Germinal center (tissue), 1 donor: Measurements from ENCODE around the gene PARD6B.

Source experiments
- DNase-seq: peaks from one replicate; pipeline ENCODE4 v3.0.0; 2012; ENCODE audit warnings: mixed read lengths, low spot score

Gene PARD6B

DNA sequence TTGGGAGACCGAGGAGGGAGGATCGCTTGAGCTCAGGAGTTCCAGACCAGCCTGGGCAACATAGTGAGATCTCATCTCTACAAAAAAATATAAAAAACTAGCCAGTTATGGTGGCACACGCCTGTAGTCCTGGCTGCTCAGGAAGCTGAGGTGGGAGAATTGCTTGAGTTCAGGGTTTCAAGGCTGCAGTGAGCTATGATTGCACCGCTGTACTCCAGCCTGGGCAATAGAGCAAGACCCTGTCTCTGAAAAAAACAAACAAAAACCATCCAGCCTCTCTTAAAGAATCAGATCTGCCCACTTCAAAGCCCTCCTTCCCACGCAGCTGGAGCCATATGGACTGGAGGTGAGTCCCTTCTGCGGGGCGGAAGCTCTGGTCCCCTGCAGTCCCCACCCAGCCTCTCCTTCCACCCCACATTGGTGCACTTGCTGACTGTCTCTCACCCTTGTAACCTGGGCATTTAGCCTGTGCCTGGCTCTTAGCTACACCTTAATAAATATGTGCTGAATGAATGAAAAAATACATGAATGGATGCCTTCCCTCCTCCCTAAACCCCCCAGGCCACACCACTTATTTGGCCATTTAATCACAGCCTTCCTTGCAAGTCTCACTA lies 7.2 kb upstream of the PARD6B start:
- DNase-seq = no peak

DNA sequence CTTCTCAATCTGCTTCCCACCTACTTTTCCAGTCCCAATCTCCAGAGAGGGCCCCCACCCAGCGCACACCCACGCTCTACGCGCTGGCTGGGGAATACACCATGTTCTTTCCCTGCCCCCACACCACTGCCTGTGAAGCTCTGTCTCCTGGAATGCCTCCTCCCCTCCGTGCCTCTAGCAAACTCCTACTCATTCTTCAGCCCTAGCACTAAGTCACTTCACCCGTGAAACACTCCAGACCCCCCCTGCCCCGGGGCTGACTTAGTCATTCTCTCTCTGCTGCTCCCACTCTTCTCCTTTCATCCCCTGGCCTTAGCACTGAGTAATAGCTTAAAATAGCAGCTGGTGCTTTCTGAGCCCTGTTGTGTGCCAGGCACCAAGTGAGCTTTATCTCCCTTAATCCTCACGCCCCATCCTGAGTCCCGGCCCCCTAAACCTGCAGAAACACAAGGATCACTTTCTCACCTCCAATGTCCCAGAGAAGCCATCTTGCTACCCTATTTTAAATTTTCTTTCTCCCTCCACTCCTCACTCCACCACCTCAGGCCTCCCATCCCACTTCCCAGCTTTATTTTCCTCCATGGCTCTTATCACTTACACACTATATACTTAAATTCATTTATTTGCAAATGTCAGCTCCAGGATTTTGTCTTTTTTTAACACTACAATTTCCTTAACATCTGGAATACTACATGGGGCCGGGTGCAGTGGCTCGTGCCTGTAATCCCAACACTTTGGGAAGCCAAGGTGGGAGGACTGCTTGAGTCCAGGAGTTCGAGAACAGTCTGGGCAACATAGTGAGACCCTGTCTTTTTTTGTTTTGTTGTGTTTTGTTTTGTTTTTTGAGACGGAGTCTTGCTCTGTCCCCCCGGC lies 6.3 kb upstream of the PARD6B start:
- no peak for DNase-seq

DNA sequence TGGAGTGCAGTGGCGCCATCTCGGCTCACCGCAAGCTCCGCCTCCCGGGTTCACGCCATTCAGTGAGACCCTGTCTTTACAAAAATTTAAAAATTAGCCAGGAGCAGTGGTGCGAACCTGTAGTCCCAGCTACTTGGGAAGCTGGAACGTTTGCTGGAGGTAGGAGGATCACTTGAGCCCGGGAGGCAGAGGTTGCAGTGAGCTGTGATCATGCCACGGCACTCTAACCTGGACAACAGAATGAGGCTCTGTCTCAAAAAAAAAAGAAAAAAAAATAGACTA lies 5.7 kb upstream of the PARD6B start:
- DNase-seq = no peak

DNA sequence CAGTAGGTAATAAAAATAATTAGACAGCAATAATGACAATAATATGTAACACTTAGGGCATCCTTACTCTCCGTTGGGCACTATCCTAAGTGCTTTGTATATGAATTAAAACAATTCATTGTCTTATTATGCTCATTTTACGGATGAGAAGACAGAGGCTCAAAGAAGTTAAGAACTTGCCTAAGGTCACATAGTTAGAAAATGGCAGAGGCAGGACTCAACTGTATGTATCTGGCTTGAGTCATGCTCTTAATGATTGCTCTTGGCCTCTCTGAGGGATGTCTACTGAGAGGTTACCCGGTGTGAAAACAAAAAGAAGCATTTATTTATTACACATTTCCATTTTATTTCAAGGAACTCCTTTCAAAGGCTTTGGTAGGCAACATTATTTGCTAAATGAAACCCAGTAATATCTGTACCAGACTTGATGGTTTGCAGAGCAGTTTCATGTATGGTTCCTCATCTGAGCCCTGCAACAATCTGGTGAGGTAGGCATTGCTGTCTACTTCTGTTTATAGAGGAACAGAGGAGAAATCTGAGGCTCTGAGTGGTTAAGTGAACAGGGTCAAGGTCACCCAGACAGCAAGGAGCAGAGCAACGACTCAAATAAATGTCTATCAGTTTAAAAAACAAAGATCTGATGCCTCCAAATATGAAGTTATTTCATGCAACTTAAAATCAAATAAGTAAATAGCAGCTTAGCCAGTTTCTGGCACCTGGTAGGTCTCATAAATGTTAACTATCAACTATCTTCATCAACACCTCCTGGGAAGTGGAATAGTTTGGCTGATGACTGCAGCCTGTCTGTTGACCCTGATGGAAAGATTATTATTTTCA lies 4.2 kb upstream of the PARD6B start:
- DNase-seq = no peak

DNA sequence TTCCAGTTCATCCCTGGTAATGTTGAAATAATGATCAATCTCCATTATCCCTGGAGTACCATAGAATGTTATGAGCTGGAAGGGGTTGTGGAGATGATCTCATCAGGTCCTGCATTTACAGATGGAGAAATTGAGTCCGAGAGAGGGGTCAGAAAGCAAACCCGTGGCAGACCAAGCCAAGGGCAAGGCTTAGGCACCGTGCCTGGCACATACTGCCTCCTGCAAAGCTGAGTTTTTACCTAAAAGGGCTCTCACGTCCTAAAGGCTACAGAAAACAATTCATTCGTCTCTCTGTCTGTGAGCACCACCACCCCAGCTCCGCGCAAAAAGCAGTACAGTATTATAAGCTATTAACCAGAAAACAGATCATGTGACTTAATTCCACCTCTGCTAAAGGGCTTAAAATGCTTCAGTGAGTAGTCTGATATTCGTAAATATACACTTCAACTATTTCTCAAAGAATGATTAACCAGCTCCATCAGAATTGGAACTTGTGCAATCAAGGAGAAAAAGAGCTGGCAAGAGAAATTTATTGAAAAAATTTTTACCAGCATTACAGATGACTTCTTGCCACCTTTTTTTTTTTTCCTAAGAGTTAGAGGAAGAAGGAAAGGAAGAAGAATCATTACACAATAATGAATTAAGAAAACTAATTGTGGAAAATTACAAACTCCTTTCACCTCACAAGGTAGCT lies 3.4 kb upstream of the PARD6B start:
- DNase-seq = no peak

DNA sequence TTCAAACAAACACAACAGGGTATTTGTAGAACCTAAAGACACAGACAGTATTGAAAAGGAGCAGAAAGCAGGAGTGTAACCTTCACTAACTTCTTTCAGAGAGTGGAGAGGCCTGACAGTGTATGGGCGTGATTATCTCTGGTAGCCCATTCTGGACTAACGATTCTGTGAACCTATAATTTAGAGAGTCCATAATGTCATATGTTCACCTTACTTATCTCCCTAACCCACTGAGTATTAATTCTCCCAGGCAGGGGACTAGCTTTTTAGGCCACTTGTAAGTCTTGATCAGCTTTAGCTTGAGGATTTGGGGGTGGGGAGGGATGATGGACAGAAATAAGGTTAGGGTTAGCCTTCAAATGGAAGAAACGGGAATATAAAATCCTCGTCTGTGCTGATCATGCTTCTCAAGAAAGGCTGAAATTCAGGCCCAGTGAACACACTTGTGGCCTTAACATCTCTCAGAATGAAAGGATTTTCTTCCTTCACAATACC lies 2.8 kb upstream of the PARD6B start:
- no peak for DNase-seq

DNA sequence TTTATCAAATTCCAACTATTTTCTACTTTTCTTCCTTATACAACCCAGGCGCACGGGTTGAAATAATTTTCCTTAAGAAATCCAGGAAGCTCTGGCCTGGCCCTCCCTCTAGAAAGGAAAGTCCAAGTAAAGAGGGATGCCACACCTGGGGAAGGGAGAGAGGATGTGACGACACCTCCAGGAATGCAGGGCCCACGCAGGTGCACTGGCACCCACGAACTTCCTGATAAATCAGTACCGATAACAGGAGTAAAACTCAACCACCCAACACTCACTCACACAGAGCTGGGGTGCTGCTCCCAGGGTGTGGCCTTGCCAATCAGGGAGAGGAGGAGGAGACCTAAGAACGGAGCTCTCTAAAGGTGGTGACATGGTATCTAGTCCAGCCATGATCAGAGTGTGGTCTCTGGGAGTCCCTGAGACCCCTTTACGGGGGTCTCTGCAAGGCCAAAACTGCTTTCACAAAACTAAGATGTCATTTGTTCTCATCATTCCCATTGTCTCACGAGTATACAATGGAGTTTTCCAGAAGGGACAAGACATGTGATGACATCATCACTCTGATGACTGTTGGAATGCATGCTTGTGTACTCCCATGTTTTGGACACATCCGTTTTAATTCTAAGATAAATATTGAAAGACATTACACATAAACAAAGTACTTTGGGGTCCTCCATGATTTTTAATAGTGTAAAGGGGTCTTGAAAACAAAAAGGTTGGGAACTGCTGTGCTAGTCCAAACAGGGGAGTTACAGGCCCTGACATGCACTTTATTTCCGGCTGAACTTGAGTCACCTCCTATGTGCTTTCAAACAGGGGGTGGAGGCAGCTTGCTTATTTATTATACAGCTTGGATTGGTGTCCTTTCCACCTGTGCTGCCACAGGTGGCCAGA lies 2.2 kb upstream of the PARD6B start:
- no peak for DNase-seq

DNA sequence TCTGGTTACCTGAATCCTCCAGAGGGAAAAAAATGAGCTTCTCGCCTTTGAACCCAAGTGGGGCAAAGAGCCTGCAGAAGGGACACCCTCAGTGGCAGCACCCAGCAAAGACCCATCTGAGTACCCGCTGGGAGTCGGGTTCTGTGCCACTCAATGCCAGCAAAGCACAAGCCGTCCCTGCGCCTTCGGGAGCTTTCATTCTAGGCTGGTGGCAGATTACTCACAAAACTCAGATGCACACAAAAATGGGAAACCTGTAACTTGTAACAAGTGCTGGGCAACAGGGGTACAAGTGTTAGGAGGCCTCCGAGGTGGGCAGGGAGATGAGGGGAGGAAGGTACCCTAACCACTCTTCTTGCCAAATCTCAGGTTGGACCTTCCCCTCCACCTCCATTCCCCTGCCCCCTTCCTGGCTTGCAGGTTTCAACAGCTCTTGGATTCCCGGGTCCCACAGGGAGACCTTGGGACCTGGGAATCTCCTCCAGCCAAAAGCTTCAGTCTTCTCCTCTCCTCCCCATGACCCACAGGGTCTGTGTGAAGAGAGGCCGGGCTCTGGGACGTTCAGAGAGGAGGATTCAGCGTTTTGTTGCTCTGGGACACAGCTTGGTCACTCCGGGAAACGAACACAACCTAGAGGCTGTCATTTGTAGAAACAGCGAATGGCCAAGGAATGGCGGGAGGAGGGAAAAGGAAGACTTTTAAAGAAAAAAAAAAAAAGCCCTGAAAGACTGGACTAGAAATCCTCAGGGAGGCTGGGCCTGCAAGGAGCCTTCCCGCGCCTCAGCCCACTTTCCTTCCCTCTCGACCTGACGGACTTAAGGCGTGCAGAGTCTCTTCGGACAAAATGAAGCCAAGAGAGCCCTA lies 1.2 kb upstream of the PARD6B start:
- no peak for DNase-seq

DNA sequence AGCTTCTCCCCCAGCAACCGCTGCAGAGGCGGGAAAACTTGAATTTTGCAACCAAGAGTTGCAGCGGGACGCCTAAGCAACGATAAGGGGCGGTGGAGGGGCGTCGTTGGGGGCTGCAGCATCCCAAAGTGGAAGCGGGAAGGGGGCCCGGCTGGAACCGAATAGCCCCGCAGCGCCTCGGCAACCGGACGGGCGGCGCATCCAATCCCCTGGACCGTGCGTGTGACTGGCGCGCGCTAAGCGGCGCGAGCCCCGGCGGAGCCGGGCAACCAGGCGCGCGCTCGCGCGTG lies 670 bp upstream of the PARD6B start:
- no peak for DNase-seq

DNA sequence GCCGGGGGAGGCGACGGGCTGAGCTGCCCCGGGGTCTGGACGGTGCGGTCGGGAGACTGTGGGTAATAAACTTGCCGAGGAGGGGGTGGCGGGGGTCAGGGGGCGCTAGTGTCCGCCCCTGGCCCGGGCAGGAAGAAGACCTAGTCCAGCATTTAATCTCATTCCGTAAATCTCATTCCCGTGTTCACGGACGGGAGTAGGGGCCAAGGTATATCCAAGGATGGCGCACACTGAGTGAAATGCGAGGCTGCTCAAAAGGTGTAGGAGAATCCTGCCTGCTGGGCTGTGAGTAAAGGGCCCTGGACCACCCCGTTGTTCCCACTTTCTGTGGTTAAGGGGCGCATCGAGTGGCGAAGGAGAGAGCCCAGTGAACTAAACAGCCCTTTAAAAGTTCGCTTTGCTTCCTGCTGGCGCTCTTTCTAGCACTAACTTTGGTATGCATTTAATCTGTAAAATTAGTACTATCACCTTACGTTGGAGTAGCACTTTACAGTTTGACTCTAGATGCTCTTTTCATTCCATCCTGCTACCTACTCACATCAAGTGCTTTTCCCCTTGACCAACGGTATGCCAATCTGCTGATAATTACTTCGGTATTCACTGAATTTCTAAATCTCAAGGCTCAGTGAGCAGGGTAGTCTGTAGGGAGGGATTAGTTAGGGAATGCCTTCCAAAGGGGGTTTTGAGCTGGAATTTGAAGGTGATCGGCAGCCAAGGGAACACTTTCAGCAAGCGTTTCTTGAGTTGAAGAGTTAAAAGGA lies 730 bp downstream of the PARD6B start:
- no peak for DNase-seq

DNA sequence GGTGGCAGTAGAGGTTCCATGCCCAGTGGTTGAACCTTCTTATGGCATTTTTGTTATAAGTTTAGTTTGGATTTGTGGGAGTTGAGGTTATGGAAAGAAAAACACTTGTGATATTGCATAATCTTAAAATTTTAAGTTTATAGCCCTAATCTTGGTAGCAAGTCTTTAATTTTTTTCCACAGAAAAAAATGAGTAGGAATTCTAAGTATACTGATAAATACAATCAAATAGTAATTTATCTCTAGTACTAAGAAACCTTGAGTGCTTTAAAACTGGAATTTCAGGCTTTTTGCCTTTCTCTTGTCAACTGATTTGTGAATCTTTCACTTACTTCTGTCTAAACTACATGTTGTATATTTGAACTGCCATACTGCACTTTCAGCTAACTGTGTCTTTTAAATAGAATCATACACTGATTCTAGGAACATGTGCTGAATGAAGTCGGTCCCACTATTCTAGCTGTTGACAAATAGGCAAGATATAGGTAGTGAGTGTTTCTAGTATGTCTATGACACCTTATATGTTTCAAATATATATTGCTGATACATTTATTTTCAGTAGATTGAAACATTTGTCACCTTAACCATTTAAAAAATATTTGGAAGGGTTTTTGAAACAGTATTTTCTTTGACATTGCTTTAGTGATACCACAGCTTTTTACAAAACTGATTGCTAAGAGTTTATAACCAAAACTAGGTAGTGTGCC lies 2.4 kb downstream of the PARD6B start:
- no peak for DNase-seq

DNA sequence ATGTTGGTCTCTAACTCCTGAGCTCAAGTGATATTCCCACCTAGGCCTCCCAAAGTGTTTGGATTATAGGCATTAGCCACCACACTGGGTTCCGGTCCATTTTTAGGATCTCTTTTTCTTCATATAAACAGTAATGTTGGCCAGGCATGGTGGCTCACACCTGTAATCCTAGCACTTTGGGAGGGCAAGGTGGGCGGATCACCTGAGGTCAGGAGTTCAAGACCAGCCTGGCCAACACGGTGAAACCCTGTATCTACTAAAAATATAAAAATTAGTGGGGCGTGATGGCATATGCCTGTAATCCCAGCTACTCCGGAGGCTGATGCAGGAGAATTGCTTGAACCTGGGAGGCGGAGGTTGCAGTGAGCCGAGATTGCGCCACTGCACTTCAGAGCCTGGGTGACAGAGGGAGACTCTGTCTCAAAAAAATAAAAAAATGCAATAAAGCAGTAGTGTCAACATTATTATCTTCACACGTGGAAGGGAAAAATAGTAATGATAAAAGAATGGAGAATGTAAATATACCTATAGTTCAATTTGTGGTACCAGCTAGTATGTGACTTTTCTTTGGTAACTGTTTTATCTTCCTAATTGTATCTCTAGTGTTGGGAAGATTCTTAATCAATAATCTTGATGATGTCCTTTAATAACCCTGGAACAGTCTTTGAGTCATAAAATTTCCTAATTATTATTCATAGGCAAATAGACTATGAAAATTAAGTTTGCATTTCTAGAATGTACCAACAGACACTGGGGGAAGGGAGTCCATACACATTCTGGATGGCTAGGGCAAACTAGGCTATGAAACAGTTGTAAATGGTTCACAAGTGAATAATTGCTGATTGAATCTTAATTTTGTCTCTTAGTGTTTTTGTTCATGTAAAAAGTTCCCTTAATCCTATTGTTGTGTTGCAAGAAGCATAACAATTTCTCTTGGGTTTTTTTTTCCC lies 3.6 kb downstream of the PARD6B start:
- no peak for DNase-seq

DNA sequence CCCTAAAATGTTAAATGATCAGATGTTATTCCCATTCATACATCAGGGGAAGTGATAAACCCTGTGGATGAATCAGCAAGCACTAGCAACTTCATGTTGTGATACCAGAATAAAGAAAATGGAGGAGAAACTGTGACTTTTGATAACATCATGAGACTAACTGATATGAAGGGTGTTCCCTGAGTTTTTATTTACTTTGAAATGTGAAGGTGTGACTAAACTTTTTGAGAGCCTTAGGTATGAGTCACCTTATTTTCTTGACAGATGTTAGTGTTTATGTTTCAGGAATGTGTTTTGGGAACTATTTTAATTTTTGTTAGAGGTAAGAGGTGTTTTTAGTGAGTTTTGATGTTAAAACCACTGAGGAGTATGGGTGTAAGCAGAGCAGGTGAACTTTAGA lies 4.4 kb downstream of the PARD6B start:
- no peak for DNase-seq

DNA sequence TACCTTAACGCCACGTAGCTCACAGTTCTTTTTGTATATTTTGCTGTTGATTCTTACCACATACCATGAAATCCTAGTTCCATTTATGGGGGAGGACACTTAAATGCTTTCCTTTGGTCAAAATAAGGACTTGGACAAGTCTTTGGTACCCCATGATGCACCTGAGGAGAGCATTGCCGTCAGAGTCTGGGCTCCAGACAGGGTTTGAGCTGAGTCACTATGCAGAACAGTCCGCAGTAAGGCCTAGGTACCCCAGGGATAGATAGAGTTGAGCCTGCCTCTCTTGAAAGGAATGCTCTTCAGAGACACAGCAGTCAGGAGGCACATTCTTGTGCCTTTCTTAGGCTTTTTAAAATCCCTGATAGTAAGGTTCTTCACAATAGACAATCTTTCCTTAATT lies 6.0 kb downstream of the PARD6B start:
- no peak for DNase-seq

DNA sequence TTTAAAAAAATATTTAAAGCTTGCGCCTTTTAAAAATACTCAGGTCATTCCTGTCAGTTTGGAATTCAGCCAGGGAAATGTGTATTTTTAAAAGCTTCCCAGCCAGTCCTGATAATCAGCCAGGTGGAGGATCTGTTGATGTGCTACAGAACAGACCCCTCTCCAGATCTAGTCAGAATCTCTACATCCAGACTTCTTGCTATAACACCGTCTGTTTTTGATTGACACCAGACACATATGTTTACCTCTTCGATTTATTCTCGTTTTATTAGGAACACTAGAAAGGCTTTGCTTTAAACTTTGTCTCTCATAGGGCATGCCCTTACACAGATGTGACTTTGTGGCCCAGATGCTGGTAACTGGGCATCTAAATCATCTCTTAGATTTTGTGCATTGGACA lies 11.7 kb downstream of the PARD6B start:
- DNase-seq = no peak

DNA sequence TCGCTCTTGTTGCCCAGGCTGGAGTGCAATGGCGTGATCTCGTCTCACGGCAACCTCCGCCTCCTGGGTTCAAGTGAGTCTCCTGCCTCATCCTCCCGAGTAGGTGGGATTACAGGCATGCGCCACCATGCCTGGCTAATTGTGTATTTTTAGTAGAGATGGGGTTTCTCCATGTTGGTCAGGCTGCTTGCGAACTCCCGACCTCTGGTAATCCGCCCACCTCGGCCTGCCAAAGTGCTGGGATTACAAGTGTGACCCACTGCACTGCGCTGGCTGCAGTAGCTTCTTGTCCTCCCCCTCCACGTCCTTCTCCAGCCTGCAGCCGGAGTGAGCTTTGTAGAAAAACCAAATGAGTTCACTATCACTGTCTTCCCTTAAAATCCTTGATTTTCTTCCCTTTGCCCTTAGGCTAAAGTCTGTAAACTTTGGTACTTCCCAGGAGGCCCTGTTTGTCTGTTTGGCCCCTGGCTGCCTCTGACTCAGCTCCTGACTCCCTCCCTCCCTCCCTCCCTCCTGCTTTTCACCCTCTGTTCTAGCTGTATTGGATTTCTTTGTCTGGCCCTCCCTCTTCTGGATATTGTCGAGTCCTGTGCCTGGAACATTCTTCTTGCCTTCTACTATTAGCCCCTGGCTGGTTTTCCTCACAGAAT lies 12.9 kb downstream of the PARD6B start:
- DNase-seq = no peak

DNA sequence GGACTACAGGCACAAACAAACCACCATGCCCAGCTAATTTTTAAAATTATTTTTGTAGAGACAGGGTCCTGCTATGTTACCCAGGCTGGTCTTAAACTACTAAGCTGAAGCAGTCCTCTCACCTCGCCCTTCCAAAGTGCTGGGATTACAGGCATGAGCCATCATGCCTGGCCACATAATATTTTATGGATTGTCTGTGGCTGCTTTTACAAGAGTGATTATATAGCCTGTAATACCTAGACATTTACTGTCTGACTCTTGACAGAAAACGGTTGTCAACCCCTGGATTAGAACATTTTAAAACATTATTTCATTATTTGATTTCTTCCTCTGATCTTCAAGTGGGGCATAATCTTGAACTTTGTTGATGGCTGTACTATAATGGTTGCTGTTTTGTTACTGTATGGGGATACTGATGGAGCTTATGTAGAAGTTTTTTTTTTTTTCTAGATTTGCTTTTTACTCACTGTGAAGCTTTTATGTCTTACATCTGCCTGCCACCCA lies 14.3 kb downstream of the PARD6B start:
- DNase-seq = no peak
